SKM-1 treated with dmso at 0.1 percent for 144 hours (cell line): ENCODE data around the gene TUB.

Experiments
- DNase-seq: peaks from one replicate; lab custom pipeline; 2025; ENCODE audit not compliant: unreplicated experiment; lab: John Stamatoyannopoulos, UW

The TUB gene

DNA sequence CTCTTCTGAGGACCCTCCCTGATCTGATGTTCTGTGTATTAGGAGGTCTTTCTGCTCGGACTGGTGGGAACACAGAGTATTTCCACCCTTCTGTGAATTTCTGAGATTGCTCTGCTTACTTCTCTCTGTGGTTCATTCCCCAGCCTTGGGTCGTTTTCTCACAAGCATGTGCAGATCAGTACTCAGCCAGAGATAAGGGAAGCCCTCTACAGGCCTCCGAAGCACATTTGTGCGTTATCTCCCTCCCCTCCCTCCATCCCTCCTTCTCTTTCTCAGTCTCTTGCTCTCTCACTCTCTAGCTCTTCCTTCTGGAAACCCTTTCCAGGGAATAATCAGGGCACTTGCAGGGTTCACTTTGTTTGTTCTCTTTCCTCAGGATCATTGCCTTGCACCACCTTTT, 35.2 kb upstream of the TUB start:
- DNase-seq = no peak

DNA sequence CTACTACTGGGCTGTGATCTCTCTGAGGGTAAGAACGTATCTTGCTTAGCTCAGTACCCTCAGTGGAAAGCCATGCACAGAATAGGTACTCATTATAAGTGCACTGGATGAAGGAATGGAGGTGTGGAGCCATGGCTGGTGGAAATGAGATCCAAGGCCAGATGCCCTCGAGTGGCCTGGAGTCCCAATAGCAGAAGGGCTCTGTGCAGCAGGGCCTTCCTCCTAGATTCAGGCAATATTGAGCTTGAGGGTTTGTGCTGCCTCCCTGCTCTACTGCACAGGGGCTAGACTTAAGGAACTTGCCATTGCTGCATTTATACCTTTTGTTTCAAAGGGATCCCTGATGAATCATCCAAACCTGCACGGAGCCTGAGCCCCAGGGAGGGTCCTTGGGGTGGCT, 33.6 kb upstream of the TUB start:
- no peak for DNase-seq

DNA sequence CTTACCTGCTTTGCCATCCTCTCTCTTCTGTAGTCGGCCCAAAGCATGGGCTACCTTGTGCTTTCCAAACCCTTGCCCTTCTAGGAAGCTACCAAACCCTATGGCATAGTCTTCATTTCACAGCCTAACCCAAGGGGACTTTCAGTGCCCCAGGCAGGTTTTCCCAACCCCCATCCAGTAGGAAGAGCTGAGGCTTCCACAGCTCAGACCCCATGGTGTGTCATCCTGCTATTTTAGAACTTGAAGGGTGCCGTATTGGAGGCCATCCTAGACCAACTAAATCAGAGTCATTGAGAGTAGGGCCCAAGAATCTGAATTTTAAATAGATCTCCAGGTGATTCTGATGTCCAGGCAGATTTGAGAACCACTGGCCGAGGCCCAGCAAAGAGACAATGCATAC, 31.9 kb upstream of the TUB start:
- no peak for DNase-seq

DNA sequence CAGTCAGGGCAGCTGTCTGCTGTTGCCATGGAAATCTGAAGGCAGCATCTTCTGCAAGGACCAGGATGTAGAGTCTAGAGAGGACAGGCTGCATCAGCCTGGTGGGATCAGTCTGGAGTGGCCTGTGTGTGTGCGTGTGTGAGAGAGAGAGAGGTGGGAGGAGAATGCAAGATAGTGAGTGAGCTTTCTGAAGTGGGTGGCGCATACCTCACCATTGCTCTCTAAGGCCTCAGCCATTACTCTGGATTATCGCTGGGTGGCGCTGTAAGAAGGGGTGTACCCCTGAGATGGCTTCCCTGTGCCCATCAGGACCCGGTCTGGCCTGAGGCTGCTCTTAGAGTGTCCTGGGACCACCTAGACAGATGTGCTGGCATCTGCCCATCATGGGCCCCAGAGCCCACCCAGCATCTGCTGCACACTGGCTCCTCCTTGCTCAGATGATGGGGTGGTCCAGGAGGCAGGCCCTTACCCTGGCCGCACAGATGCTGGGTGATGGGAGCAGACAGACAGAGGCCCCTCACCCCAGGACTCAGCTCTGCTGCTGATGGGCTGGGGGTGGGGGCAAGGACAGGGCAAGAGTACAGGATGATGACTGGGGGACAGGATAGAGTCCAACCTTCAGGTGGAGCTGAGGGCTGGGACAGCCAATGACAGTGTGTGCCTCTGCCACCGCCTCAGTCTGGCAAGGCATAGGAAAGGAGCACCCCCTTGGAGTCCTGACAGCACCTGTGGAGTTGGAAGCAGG, 25.7 kb upstream of the TUB start:
- DNase-seq = no peak

DNA sequence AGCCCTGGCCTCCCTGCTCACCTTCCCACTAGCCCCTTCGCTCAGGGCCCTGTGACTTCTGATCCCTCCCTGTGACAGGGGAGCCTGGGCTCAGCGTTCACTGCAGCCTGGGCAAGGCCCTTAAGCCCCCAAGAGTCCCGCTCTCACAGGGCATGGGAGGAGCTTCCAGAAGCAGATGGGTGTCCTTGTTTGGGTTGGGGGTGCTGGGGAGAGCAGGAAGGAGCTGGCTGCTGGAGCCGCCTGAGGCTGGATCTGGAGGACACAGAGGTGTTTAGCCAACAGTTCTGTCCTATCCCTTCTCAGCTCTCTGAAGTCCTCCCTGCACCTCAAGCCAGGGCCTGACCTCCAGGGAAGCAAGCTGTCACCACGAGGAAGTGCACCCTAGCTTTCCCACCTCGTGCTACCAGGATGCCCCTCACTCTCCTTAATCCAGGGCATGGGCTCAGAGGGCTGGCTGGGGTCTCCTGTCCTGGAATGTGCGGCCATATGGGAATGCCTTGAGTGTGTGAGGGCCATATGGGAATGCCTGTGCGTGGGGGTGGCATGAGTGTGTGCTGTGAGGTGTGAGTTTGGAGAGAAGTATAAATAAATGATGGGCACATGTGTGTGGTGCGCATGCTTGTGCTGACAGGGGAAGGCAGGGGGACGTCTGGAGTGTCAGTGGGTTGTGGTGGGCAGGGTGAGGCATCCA, 25.0 kb upstream of the TUB start:
- no peak for DNase-seq

DNA sequence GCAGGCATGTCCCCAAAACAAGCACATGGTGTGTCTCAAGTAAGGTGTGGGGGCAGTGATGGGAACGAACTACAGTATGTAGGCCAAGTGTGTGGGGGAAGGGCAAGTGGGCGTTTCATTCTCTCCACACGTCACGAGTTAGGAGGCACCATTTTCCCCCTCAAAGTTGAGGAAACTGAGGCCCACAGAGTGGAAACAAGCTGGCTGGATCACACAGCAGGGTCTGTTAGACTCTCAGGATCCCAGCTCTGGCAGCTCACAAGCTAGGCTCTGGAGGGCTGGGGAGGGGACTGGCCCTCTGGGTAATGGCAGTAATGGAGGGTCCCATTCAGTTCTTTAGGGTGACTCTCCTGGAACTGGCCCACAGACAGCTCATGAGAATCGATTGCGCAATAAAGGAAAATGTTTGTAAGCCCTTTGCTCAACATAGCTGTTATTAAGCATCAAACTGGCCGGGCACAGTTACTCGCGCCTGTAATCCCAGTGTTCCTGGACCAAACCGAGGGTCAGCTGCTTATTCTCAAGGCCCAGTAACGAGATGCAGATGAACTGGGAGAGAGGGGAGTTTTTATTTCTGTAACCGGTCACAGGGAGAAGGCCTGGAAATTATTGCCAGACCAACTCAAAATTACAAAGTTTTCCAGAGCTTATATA, 24.1 kb upstream of the TUB start:
- DNase-seq = peak; percentile 5

DNA sequence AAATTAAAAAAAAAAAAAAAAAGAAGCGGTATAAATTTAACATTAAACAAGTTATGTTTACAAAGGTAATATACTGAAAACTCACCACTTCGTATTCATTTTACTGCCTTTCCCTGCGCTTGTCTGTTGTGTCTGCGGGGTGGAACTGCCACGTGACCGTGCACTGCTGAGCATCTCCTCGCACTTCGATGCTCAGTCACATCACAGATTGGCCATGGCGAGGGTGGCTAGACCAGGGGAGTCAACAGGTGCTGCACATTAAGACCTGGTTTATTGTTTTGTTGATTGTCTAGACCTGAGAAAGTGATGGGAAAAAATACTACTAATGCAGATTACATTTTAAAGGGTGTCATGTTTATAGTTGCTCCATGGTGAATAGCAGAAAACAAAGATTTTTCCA, 22.8 kb upstream of the TUB start:
- no peak for DNase-seq

DNA sequence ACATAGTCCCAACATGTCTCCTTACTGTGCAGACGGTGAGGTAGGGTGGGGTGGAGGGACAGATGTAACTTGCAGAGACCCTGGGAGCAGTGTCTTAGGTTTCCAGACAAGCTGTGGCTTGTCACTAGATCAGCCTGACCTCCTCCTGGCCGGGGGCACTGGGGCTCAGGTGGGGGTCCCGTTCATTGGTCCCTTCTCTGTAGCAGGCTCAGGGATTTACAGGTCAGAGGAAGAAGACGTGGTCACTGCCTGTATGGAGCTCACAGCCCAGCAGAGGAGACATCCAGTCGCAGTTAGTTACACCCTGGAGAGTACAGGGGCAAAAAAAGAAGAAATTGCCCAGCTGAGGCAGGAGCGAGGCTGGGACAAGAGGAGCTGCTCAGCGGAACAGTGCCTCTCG, 22.0 kb upstream of the TUB start:
- DNase-seq = no peak

DNA sequence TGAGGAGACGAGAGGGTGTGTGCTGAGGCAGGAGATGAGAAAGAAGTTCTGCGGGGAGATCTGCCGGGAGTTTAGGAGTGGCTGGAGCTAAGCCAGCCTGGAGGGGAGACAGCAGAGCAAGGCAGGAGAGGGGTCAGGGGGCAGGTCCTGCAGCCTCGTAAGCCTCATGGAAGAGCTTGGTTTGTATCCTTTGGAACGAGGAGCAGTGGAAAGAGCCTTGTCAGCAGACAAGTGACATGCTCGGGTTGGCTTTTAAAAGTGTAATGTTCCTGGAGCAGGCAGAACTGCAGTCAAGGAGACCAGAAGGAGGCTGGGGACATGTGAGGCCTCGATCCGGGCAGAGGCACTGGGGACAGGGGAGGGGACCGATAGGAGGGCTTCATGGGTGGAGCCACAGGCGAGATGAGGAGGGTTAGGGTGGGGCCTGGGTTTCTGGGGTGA, 21.4 kb upstream of the TUB start:
- DNase-seq = no peak

DNA sequence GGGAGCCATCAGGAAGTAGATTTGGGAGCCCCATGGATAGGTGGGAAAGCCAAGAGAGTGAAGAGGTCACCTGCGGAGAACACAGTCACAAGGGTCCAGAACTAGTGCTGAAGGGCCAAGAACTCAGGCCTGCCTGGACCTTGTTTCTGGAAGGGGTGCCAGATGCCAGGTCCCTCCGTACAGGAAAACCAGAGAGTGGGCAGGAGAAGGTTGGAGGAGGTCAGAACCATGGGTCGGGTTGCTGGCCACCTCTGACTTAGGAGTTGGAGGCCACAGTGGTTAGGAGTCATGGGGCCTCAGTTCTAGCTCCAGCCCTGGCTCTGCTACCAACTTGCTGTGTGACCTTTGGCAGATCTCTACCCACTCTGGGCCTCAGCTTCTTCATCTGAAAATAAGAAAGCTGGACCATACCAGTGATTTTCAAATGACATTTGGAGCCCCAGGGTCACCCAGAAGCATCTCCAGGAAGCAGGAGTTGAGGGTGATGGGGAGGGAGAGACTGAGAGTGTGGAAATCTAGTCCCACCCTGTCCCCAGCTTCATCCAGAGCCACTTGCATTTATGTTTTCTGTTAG, 20.8 kb upstream of the TUB start:
- DNase-seq = peak; percentile 85

DNA sequence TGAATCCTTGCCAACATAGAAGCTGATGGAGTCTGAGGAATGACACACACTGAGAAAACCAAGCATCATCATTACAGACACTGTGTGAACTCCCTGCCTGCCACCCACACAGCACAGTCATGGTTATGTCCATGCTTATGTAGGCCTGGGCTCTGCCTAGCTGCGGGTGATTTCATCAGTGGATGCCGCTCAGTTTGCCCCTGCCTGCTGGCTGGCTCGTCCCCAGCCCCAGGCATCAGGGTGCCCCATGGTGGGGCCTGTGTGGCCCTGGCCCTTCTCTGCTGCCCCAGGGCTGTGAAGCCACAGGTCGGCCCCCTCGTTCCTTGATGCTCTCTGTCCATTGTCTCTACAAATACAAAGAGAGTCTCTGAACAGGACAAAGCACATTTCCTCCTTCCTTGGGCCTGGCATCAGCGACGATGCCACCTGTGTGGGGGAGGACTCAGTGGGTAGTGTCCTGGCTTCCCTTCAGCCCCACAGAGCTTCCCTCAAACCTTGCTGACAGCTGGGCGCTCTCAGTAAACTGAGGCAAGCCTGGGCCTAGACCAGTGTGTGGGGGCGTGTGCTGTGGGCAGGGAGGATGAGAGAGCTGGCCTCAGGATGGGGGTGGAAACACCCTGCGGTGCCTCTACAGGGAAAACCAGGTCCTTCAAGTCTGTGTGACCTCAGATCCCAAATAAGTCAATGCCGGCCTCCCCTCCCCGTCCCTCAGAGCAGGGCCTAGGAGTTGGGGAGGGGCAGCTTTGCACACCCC, 20.0 kb upstream of the TUB start:
- no peak for DNase-seq

DNA sequence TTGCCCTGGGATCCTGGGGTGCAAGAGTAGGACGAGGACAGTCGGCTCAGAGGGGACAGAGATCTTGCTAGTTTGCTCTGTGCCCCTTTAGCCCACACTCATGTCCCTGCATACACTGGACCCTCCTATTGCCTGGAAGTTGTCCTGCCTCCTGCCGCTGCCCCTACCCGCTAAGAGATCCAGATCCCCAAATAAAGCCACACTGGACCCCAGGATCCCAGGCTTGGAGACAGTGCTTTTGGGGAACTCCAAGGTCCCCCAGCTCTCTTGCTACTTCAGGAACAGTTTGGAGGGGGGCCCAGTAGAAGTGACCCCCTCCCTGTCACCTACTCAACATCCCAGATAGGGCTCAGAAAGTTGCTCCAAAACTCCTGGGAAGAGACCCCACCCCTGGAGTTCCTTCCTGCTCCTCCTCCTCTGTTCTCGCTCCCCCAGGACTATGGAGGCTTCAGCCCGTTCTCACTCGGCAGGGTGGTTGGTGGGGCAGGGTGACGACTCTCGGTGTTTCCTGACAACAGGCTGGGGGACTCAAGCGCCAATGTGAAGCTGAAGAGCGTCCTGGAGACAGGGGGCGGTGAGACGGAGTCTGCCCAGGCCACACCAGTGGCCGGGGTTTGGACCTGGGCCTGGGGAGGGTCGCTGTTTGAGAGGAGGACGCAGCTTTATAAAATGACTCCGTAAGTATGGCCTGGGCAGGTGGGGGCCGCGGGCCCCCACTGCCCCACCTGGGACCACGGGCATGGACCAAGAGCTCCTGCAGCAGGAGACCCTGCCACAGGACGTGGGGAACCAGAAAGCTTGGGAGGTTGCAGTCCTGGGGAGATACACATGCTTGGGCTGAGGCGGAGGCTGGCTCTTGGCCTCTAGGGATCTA, 19.2 kb upstream of the TUB start:
- no peak for DNase-seq

DNA sequence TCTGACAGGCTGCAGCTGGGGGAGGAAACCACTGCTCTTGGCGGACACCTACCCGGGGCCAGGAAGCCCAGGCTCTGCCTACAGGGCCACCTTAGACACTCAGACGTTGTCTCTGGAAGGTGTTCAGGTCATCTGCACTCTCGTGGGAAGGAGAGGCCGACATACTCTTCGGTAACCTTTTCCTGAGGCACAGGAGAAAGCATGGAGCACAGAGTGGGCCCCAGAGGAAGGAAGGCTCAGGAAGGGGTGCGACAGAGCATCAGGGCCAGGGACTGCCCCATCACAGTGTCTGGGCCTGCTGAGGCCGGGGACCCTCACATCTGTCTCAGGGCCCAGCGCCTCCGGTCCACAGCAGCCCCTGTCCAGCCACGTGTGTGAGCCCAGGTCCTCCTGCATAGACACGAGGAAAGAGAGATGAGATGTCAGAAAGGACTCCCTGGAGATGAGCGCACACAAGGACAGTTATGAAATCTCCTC, 18.2 kb upstream of the TUB start:
- DNase-seq = no peak

DNA sequence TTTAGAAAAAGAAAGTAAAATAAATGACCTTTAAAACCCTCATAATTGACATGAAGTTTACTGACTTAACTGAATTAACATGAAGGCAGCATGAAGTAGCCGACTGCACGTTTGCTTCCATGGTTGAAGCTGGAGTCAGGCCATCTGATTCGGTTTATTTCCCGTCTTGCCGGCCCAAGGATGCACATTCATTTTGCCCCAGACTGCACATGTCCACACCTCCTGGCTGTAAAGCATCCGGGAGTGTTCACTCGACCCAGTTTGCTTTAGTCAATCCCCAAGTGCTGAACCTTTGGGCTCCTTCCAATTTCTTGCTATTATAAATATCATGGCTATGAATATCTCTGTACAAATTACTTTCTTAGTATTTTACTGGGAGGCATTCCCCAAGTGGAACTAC, 17.7 kb upstream of the TUB start:
- DNase-seq = no peak

DNA sequence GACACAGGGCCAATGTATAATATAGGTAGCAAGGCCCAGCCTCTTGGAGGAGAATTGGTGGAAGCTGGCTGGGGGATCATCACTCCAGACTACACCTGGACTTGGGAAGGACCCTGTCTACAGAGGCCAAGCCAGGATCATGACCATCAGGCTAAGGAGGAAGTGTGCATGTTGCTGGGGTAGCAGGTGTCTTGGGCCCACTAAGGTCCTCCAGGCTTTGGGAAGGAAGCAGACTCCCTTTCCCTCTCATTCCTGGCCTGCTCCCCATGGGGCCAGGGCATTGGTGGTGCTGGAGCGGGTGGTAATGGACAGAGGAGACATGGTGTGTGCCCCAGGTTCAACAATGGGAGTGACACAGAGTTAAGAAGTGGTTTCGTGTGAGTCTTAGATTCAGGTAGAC, 16.0 kb upstream of the TUB start:
- DNase-seq = no peak

DNA sequence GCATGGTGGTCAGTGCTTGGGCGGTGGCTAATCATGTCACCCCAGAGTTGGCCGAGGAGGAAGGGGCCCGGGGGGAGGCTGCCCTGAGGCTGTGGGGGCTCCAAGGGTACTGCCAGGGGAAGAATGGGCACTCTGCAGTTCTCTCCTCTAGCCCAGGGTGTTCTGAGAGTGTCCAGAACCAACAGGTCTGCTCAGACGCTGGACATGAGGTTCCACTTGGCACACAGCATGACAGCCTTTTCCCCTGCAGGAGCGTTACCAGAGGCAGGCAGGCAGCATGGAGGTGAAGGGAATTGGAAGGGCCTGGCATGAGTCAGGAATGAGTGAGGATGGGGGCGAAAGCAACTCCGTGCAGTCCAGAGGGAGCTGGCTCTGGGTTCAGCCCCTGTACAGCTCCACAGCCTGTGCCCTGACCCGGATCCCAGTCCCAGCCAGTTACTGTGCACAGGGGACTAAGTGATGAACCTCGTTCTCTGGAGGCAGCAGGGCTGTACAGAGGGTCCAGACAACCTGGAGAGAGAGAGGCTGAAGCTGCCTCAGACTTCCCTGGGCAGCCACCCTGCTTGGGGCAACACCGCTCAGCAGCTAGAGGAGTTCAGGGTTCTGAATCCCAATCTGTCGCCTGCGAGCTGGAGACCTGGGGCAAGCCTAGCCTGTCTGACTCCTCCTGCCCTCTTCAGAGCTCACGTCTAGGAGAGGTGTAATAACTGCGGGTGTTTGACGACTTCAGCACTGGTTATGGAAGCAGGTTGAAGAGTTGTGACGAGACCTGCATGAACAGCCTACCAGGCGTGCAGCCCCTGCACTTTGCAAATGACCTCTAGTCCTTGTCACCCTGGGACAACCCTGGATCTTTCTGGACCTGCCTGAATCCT, 14.7 kb upstream of the TUB start:
- no peak for DNase-seq

DNA sequence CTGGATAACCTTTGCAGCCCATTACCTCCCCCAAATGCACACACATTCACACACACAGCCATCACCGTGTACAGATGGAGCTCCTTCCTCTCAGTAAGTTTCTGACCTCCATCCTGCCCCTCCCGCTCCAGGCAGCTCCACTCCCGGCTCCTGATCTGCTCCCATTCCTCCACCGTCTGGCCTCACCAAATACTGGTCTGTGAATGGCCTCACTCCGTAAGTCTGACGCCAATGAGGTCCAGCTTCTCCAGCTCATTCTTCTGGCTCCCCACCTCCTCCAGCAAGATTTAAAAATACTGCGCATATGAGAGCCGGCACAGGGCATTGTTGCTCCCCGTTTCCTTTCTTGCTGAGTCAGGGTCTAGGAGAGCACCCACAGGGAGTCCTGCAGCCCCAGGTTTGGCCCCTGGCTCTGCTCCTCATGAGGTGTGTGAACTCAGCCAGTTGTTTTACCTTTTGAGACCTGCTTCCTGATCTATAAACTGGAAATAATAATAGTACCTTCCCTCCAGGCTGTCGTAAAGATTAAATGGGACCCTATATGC, 14.0 kb upstream of the TUB start:
- no peak for DNase-seq

DNA sequence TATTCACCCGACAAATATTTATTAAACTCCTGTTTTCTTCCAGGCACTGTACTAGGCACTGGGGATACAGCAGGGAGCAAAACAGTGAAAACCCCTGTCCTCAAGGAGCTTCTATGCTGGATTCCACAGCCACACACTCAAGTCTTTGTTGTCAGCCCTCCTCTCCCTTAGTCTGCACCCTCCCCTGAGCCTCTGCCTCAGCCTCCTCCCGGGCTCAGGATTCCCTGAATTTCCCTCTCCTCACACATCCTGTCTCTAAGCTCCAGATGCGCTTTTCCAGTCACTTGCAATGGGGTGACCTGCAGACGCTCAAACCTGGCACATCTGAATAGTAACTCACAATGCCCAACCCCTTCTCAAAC, 13.5 kb upstream of the TUB start:
- no peak for DNase-seq
